ENCODE results near the gene ALOX15. TPM values are rescaled to one million over a fixed set of nuclear protein-coding genes. Genes with fewer than 3 reads are reported as not detected.
A peak's percentile ranks its signal among the peaks of the same experiment; 100 is the strongest.

Gene ALOX15
- total and polyA plus RNA-seq, 10 of the 15 experiments (the other 5 are each of a cell fraction or from before 2014, with no cell fraction given): 0.05 to 1.0 (median 0.24) TPM

GRCh38 chr17:4583782-4584100 is 57.7 kb downstream of the ALOX15 start:
- WGBS (ENCODE audit: insufficient coverage, insufficient replicate concordance, low lambda C conversion rate, missing lambda C conversion rate): 54% methylated on average over 12 of the region's 12 CpGs
- no TSS peak for BruUV-seq (replicated peaks)
- H3K4me1 ChIP-seq (ENCODE audit: control insufficient read depth, insufficient read depth, low read length): no peaks in the 10 kb centered on the region
- intact Hi-C loops (cut with micrococcal nuclease; ENCODE audit: unreplicated experiment) (no loop called here), in situ Hi-C loops (cut with MboI) (no loop called here)
- H4K20me1 ChIP-seq (ENCODE audit: control insufficient read depth, insufficient read depth): no peaks in the 10 kb centered on the region; the same call in none of the 2 replicates
- FAIRE-seq (no peak), ATAC-seq (peak; percentile 52; the same call in 2 of the 3 replicates), DNase-seq (ENCODE audit: low read depth, low spot score) (no peak)
- H3K4me2 ChIP-seq (ENCODE audit: control insufficient read depth, insufficient read depth): 0 out of 2 replicates have a peak overlapping the region, but pooled peaks have one; percentile 17
- CTCF ChIA-PET: no interaction called here
- H3K9ac ChIP-seq (ENCODE audit: control insufficient read depth, insufficient read depth, low read length): no peak overlapping the region
- no peak overlapping the region for H2AFZ ChIP-seq (ENCODE audit: control insufficient read depth, low read depth, low read length)
- H3K27me3 ChIP-seq (replicated peaks in 1 of 2; ENCODE audit: control insufficient read depth in 2 of 2, insufficient read depth in 2 of 2, low read length in 1 of 2): peaks cover 8% of the 10 kb centered on the region in 2 experiments
- POLR2A ChIA-PET: no interaction called here
- RAD21 ChIA-PET (ENCODE audit: unreplicated experiment): no interaction called here
- SMC1A ChIA-PET (ENCODE audit: uncharacterized antibody, unreplicated experiment): no interaction called here
- no peaks in the 10 kb centered on the region; the same call in 2 of the 3 replicates for H3K9me3 ChIP-seq (replicated peaks; ENCODE audit: control insufficient read depth, insufficient read depth, low read length)
- H3K79me2 ChIP-seq (ENCODE audit: control insufficient read depth, insufficient read depth, low read length): no peaks in the 10 kb centered on the region
- H3K4me3 ChIP-seq: no peak overlapping the region
- no peaks in the 10 kb centered on the region for H3K36me3 ChIP-seq (ENCODE audit: control insufficient read depth in 2 of 2, insufficient read depth in 2 of 2, low read length in 1 of 2)
- H3K27ac ChIP-seq (ENCODE audit: control insufficient read depth, insufficient read depth): no peak overlapping the region
- TF ChIP-seq CTCF (IDR thresholded peaks at IDR 0.05 in 2 of 3, conservative IDR thresholded peaks at IDR 0.05 in 1 of 3; ENCODE audit: control insufficient read depth in 2 of 3, extremely low read depth in 1 of 3, insufficient read depth in 1 of 3, low read depth in 3 of 3, low read length in 3 of 3) (peak in 1 of 3 experiments; percentile 7; a peak in 1 of 6 replicates), POU2F2 (IDR thresholded peaks at IDR 0.05; ENCODE audit: borderline replicate concordance, low read depth, low read length) (no peak), MEF2A (IDR thresholded peaks at IDR 0.05; ENCODE audit: insufficient read depth, low read depth, low read length) (no peak)

- no peaks in the 10 kb centered on the region; the same call in none of the 2 replicates for H4K20me1 ChIP-seq (ENCODE audit: control insufficient read depth, insufficient read depth)
- H3K79me2 ChIP-seq (ENCODE audit: control insufficient read depth, insufficient read depth, low read length): no peaks in the 10 kb centered on the region
- no peak overlapping the region for H3K4me2 ChIP-seq (ENCODE audit: control insufficient read depth, insufficient read depth)
- ChIA-PET POLR2A (no interaction called here), SMC1A (ENCODE audit: uncharacterized antibody, unreplicated experiment) (no interaction called here), CTCF (interaction anchor here (0.6 kb wide), 1 partner anchor 11 kb away, joined by 3 read pairs; no protein-coding TSS in a partner anchor), RAD21 (ENCODE audit: unreplicated experiment) (no interaction called here)
- intact Hi-C loops (cut with micrococcal nuclease; ENCODE audit: unreplicated experiment) (no loop called here), in situ Hi-C loops (cut with MboI) (no loop called here)
- DNase-seq (ENCODE audit: low read depth, low spot score): no peak
- H3K4me3 ChIP-seq: no peak overlapping the region
- no peaks in the 10 kb centered on the region for H3K36me3 ChIP-seq (ENCODE audit: control insufficient read depth in 2 of 2, insufficient read depth in 2 of 2, low read length in 1 of 2)
- ATAC-seq: no peak
- FAIRE-seq: no peak
- no peak overlapping the region for H3K27ac ChIP-seq (ENCODE audit: control insufficient read depth, insufficient read depth)
- no peak overlapping the region for H3K9ac ChIP-seq (ENCODE audit: control insufficient read depth, insufficient read depth, low read length)
- BruUV-seq (replicated peaks): no TSS peak
- H2AFZ ChIP-seq (ENCODE audit: control insufficient read depth, low read depth, low read length): no peak overlapping the region
- WGBS (ENCODE audit: insufficient coverage, insufficient replicate concordance, low lambda C conversion rate, missing lambda C conversion rate): 35% methylated on average over 3 of the region's 3 CpGs
- H3K27me3 ChIP-seq (replicated peaks in 1 of 2; ENCODE audit: control insufficient read depth in 2 of 2, insufficient read depth in 2 of 2, low read length in 1 of 2): peaks cover 8% of the 10 kb centered on the region in 2 experiments; a peak in 3 of 4 replicates
- no peaks in the 10 kb centered on the region for H3K4me1 ChIP-seq (ENCODE audit: control insufficient read depth, insufficient read depth, low read length)
- H3K9me3 ChIP-seq (replicated peaks; ENCODE audit: control insufficient read depth, insufficient read depth, low read length): no peaks in the 10 kb centered on the region; the same call in 2 of the 3 replicates
- TF ChIP-seq NR2C1 (IDR thresholded peaks at IDR 0.05) (no peak), HCFC1 (IDR thresholded peaks at IDR 0.05; ENCODE audit: low read length) (no peak), POU2F2 (IDR thresholded peaks at IDR 0.05; ENCODE audit: borderline replicate concordance, low read depth, low read length) (no peak), CHD2 (IDR thresholded peaks at IDR 0.05; ENCODE audit: borderline replicate concordance, low read depth, low read length) (no peak), ZNF24 (IDR thresholded peaks at IDR 0.05) (no peak), POLR2A (IDR thresholded peaks at IDR 0.05; ENCODE audit: low read depth, low read length) (no peak), ATF3 (IDR thresholded peaks at IDR 0.05; ENCODE audit: borderline replicate concordance, extremely low read depth, low read depth, low read length) (no peak), SREBF2 (IDR thresholded peaks at IDR 0.05; ENCODE audit: low read length) (no peak), TAF1 (IDR thresholded peaks at IDR 0.05; ENCODE audit: borderline replicate concordance, low read depth, low read length) (no peak), MLLT1 (IDR thresholded peaks at IDR 0.05) (no peak), ZNF207 (IDR thresholded peaks at IDR 0.05; ENCODE audit: borderline replicate concordance) (no peak), ZNF622 (IDR thresholded peaks at IDR 0.05) (no peak), MEF2A (IDR thresholded peaks at IDR 0.05; ENCODE audit: insufficient read depth, low read depth, low read length) (no peak), SUPT20H (IDR thresholded peaks at IDR 0.05; ENCODE audit: borderline replicate concordance, control insufficient read depth, low read depth, low read length) (no peak)
These were observed 58.3 kb downstream of the ALOX15 start for GRCh38 chr17:4583206-4583605.
